A549 (cell line): Measurements from ENCODE around the gene SLC9A4.

Source experiments
- HES2 ChIP-seq: fragments of >200 bp; sonication (Bioruptor Twin); formaldehyde crosslinking; IDR thresholded peaks from 2 replicates; pipeline ENCODE4 v1.6.1; 2016
- JUNB ChIP-seq: fragments of >200 bp; sonication (Bioruptor Twin); formaldehyde crosslinking; IDR thresholded peaks from 2 replicates; pipeline ENCODE4 v1.6.1; 2016
- MAX ChIP-seq: IDR thresholded peaks from 2 replicates; pipeline ENCODE4 v1.6.1; 2012
- MAZ ChIP-seq: fragments of 150-350 bp; IDR thresholded peaks from 2 replicates; pipeline ENCODE4 v1.6.1; 2014; ENCODE audit warnings: antibody characterized with exemption, low read depth, low read length, borderline replicate concordance
- RAD21 ChIP-seq, 2 experiments: fragments of >200 bp in 1 of 2; sonication (Bioruptor Twin) in 1 of 2; formaldehyde crosslinking in 1 of 2; IDR thresholded peaks in 1 of 2; conservative IDR thresholded peaks in 1 of 2; 2 replicates in 1 of 2; 3 replicates in 1 of 2; pipeline ENCODE4 v1.6.1; 2012 to 2018; ENCODE audit warnings: inconsistent platforms in 1 of 2
- USF2 ChIP-seq: fragments of 450-650 bp; IDR thresholded peaks from 2 replicates; pipeline ENCODE4 v1.6.1; 2014; ENCODE audit warnings: antibody characterized with exemption
- TF ChIP-seq, protein P1 (sequence below): fragments of >200 bp; sonication (Bioruptor Twin); formaldehyde crosslinking; IDR thresholded peaks from 3 replicates; pipeline ENCODE4 v1.5.1; 2016

DNA sequence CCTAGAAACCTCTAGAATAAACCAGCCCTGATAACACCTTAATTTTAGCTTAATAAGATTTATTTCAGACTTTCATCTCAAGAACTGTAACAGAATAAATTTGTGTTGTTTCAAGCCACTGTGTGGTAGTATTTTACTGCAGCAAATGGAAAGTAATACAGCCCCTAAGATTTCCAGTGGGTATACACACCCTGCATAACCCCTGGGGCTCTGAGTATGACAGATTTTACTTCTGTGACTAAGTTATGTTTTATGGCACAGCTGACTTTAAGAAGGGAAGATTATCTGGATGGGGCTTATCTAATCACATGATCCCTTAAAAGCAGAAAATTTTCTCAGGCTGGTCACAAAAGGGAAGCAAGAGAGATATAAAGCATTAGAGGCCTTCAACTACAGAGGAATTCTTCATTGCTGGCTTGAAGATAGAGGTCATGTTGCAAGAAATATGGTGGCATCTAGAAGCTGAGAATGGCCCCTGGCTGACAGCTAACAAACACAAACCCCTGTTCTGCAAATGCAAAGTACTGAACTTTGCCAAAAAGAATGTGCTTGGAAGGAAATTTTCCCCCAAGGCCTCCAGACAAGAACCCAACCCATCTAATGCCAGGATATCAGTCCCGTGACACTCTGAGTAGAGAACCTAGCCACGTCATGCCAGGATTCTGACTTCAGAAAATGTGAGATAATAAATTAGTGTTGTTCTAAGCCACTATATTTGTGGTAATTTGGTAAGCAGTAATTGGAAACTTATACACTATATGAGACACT, 78.5 kb downstream of the SLC9A4 start:
- TF ChIP-seq JUNB (no peak), MAX (no peak), HES2 (no peak), RAD21 (conservative IDR thresholded peaks at IDR 0.05 in 1 of 2, IDR thresholded peaks at IDR 0.05 in 1 of 2) (no peak), MAZ (no peak), USF2 (no peak)
- TF ChIP-seq, protein P1, sequence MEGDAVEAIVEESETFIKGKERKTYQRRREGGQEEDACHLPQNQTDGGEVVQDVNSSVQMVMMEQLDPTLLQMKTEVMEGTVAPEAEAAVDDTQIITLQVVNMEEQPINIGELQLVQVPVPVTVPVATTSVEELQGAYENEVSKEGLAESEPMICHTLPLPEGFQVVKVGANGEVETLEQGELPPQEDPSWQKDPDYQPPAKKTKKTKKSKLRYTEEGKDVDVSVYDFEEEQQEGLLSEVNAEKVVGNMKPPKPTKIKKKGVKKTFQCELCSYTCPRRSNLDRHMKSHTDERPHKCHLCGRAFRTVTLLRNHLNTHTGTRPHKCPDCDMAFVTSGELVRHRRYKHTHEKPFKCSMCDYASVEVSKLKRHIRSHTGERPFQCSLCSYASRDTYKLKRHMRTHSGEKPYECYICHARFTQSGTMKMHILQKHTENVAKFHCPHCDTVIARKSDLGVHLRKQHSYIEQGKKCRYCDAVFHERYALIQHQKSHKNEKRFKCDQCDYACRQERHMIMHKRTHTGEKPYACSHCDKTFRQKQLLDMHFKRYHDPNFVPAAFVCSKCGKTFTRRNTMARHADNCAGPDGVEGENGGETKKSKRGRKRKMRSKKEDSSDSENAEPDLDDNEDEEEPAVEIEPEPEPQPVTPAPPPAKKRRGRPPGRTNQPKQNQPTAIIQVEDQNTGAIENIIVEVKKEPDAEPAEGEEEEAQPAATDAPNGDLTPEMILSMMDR: no peak
